K562 (cell line): ENCODE data around the gene COMMD10. TPM values are rescaled to one million over a fixed set of nuclear protein-coding genes. Genes with fewer than 3 reads are reported as not detected.

ENCODE experiments used
- BDP1 ChIP-seq: IDR thresholded peaks from 3 replicates; pipeline ENCODE4 v1.6.1; 2011; ENCODE audit not compliant: insufficient read length, insufficient read depth
- C11orf30 ChIP-seq: fragments of 450-650 bp; IDR thresholded peaks from 2 replicates; pipeline ENCODE4 v1.6.1; 2016; ENCODE audit warnings: low read depth, mild to moderate bottlenecking
- FUS ChIP-seq: fragments of 200-400 bp; formaldehyde crosslinking; optimal IDR thresholded peaks from 2 replicates; pipeline ENCODE3; 2017; ENCODE audit warnings: low read depth, low read length
- MEF2A ChIP-seq: IDR thresholded peaks from 2 replicates; pipeline ENCODE4 v1.6.1; 2011; ENCODE audit warnings: low read depth, mild to moderate bottlenecking, low read length, moderate library complexity; ENCODE audit not compliant: control insufficient read depth
- polyA plus RNA-seq, 8 experiments: library from polyadenylated mRNA; depleted of rRNA in 4 of 8; stranded (reverse) in 5 of 8; unstranded in 3 of 8; fragments of >200 nt; fragmentation: Nextera tagmentation in 2 of 8; fragmentation: Illumina TruSeq in 1 of 8; extraction: Ambion mirVana in 2 of 8; extraction: Trizol in 1 of 8; gene quantifications; 2 replicates each; pipeline versions ENCODE4 v1.2.1 to v1.2.3, GENCODE V29; 2011 to 2014; ENCODE audit warnings: inconsistent platforms in 1 of 8, missing spikeins in 1 of 8
- total RNA-seq, 7 experiments: library from RNA; depleted of rRNA in 6 of 7; stranded (reverse); fragments of >200 nt in 6 of 7; fragmentation: Illumina TruSeq in 2 of 7; extraction: Trizol in 2 of 7; gene quantifications; 2 replicates each; pipeline versions ENCODE4 v1.2.1 to v1.2.3, GENCODE V29; 2011 to 2021; ENCODE audit warnings: low replicate concordance in 1 of 7
- TF ChIP-seq, protein P1 (sequence below): fragments of 450-650 bp; IDR thresholded peaks from 2 replicates; pipeline ENCODE4 v1.6.1; 2018; ENCODE audit not compliant: partially characterized antibody
- TF ChIP-seq, protein P2 (sequence below), 2 experiments: fragments of 450-650 bp in 1 of 2; IDR thresholded peaks; 2 replicates each; pipeline ENCODE4 v1.6.1; 2011 to 2017; ENCODE audit warnings: low read depth in 2 of 2, antibody characterized with exemption in 1 of 2, borderline replicate concordance in 1 of 2, low read length in 1 of 2, mild to moderate bottlenecking in 1 of 2, mixed read lengths in 1 of 2; ENCODE audit not compliant: control insufficient read depth in 1 of 2

The COMMD10 gene
- total and polyA plus RNA-seq, 9 of the 15 experiments (the other 6 are each of a cell fraction or from before 2014, with no cell fraction given) = 17.9 to 101 (median 28.0) TPM

DNA sequence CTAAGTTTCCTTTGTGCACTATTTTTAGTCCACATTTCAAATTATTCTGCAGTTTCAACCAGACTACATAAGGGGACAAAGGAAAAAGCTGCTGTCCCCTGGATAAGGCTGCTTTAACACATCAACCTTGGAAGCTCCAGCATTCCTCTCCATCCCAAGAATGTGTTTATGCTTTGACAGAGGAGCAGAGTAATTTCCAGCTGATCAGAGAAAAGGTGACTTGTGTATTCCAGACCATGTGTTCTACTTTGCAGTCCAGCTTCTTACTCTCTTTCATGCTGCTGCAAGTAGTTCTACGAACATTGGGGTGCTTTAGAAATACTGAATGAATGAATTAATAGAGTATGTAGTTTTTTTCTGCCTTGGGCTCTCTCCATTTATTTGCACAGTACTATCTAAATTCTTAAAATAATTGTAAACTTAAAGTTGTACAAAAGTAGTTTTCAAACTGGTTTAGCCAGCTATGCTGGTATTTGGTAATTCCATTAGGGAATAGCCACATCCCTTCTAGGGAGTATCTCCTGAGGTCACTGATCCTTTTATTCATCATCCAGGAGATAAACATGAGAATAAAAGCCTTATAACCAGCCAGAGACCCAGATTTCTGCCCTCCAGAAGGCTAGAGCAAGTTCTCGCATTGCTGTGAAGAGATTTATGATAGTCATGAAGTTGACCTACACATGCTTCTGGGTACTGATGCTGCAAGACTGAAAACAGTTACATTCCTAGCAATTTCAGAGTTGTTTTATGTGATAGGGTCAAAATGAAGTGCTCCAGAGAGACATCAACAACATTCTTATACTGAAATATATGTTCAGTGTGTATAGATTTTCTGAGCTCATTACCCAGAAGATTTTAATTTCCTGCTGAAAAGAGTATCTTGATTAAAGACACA, 215.2 kb downstream of the COMMD10 start (continued):
- TF ChIP-seq FUS (no peak), C11orf30 (no peak), BDP1 (no peak), MEF2A (no peak)
- TF ChIP-seq, protein P1, sequence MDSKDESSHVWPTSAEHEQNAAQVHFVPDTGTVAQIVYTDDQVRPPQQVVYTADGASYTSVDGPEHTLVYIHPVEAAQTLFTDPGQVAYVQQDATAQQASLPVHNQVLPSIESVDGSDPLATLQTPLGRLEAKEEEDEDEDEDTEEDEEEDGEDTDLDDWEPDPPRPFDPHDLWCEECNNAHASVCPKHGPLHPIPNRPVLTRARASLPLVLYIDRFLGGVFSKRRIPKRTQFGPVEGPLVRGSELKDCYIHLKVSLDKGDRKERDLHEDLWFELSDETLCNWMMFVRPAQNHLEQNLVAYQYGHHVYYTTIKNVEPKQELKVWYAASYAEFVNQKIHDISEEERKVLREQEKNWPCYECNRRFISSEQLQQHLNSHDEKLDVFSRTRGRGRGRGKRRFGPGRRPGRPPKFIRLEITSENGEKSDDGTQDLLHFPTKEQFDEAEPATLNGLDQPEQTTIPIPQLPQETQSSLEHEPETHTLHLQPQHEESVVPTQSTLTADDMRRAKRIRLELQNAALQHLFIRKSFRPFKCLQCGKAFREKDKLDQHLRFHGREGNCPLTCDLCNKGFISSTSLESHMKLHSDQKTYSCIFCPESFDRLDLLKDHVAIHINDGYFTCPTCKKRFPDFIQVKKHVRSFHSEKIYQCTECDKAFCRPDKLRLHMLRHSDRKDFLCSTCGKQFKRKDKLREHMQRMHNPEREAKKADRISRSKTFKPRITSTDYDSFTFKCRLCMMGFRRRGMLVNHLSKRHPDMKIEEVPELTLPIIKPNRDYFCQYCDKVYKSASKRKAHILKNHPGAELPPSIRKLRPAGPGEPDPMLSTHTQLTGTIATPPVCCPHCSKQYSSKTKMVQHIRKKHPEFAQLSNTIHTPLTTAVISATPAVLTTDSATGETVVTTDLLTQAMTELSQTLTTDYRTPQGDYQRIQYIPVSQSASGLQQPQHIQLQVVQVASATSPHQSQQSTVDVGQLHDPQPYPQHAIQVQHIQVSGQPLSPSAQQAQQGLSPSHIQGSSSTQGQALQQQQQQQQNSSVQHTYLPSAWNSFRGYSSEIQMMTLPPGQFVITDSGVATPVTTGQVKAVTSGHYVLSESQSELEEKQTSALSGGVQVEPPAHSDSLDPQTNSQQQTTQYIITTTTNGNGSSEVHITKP = no peak
- TF ChIP-seq, protein P2, sequence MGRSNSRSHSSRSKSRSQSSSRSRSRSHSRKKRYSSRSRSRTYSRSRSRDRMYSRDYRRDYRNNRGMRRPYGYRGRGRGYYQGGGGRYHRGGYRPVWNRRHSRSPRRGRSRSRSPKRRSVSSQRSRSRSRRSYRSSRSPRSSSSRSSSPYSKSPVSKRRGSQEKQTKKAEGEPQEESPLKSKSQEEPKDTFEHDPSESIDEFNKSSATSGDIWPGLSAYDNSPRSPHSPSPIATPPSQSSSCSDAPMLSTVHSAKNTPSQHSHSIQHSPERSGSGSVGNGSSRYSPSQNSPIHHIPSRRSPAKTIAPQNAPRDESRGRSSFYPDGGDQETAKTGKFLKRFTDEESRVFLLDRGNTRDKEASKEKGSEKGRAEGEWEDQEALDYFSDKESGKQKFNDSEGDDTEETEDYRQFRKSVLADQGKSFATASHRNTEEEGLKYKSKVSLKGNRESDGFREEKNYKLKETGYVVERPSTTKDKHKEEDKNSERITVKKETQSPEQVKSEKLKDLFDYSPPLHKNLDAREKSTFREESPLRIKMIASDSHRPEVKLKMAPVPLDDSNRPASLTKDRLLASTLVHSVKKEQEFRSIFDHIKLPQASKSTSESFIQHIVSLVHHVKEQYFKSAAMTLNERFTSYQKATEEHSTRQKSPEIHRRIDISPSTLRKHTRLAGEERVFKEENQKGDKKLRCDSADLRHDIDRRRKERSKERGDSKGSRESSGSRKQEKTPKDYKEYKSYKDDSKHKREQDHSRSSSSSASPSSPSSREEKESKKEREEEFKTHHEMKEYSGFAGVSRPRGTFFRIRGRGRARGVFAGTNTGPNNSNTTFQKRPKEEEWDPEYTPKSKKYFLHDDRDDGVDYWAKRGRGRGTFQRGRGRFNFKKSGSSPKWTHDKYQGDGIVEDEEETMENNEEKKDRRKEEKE (IDR thresholded peaks at IDR 0.05; ENCODE audit: borderline replicate concordance in 1 of 2, control insufficient read depth in 1 of 2, low read depth in 2 of 2, low read length in 1 of 2) = no peak
